HG03039 (cell line): ENCODE data around the gene PACSIN1.
"Not testable (repeated sequence)": the region's sequence is repeated elsewhere in the genome, so short reads cannot be mapped to it uniquely, and the experiment has no call there.

ENCODE experiments used
- ATAC-seq: cut with Tn5 transposase; IDR thresholded peaks from one replicate; pipeline ENCODE4 v1.9.1; 2021; ENCODE audit warnings: mild to moderate bottlenecking, moderate library complexity; ENCODE audit not compliant: unreplicated experiment

The PACSIN1 gene

GRCh38 chr6:34484899-34485298 is 19.0 kb downstream of the PACSIN1 start:
- no peak for ATAC-seq

GRCh38 chr6:34485321-34486060 is 19.6 kb downstream of the PACSIN1 start:
- no peak for ATAC-seq

GRCh38 chr6:34486106-34486740 is 20.3 kb downstream of the PACSIN1 start:
- ATAC-seq = no peak

- ATAC-seq = not testable (repeated sequence)
Measured at GRCh38 chr6:34486886-34487285, 21.0 kb downstream of the PACSIN1 start.

- no peak for ATAC-seq
Measured at GRCh38 chr6:34487536-34487935, 21.7 kb downstream of the PACSIN1 start.

GRCh38 chr6:34489207-34489805 is 23.4 kb downstream of the PACSIN1 start:
- ATAC-seq = no peak

GRCh38 chr6:34490390-34491090 is 24.7 kb downstream of the PACSIN1 start:
- no peak for ATAC-seq

GRCh38 chr6:34491091-34491430 is 25.2 kb downstream of the PACSIN1 start:
- no peak for ATAC-seq

- no peak for ATAC-seq
Measured at GRCh38 chr6:34493344-34493743, 27.5 kb downstream of the PACSIN1 start.

- ATAC-seq = no peak
Measured at GRCh38 chr6:34494973-34495372, 29.1 kb downstream of the PACSIN1 start.

- no peak for ATAC-seq
Measured at GRCh38 chr6:34496103-34496685, 30.3 kb downstream of the PACSIN1 start.

GRCh38 chr6:34497411-34497810 is 31.5 kb downstream of the PACSIN1 start:
- ATAC-seq = no peak

- no peak for ATAC-seq
Measured at GRCh38 chr6:34506718-34507117, 40.8 kb downstream of the PACSIN1 start.

- ATAC-seq = no peak
Measured at GRCh38 chr6:34508425-34508824, 42.5 kb downstream of the PACSIN1 start.

- no peak for ATAC-seq
Measured at GRCh38 chr6:34509782-34510181, 43.9 kb downstream of the PACSIN1 start.

- no peak for ATAC-seq
Measured at GRCh38 chr6:34510299-34510698, 44.4 kb downstream of the PACSIN1 start.

- ATAC-seq = no peak
Measured at GRCh38 chr6:34511214-34511914, 45.5 kb downstream of the PACSIN1 start.

GRCh38 chr6:34511915-34512737 is 46.2 kb downstream of the PACSIN1 start:
- ATAC-seq = no peak

GRCh38 chr6:34512738-34513115 is 46.9 kb downstream of the PACSIN1 start:
- ATAC-seq = no peak

GRCh38 chr6:34513646-34514045 is 47.8 kb downstream of the PACSIN1 start:
- ATAC-seq = no peak
